Mesendoderm (in vitro differentiated cells): ENCODE measurements around the gene COBL.

ENCODE experiments used
- DNase-seq: peaks from one replicate; pipeline ENCODE4 v3.0.0; 2013
- H2AK5ac ChIP-seq: 2 replicates; pipeline ENCODE4 v1.6.1; 2013; ENCODE audit warnings: low read length, inconsistent platforms
- H2BK120ac ChIP-seq: 2 replicates; pipeline ENCODE4 v1.6.1; 2013; ENCODE audit warnings: low read depth, mild to moderate bottlenecking, low read length, moderate library complexity, mixed read lengths
- H2BK15ac ChIP-seq: replicated peaks from 2 replicates; pipeline ENCODE4 v1.6.1; 2013; ENCODE audit warnings: low read depth, mild to moderate bottlenecking, moderate library complexity
- H2BK5ac ChIP-seq: 2 replicates; pipeline ENCODE4 v1.6.1; 2013; ENCODE audit warnings: low read length, inconsistent platforms
- H3K18ac ChIP-seq: 2 replicates; pipeline ENCODE4 v1.6.1; 2013; ENCODE audit warnings: mild to moderate bottlenecking, low read length, mixed read lengths
- H3K23ac ChIP-seq: one replicate; pipeline ENCODE4 v1.6.1; 2013; ENCODE audit warnings: low read length
- H3K27ac ChIP-seq: 2 replicates; pipeline ENCODE4 v1.5.1; 2013; ENCODE audit warnings: low read depth, mild to moderate bottlenecking, inconsistent platforms, low read length, moderate library complexity
- H3K27me3 ChIP-seq: 2 replicates; pipeline ENCODE4 v1.6.1; 2013; ENCODE audit warnings: low read length, control low read depth, mild to moderate bottlenecking, inconsistent platforms; ENCODE audit not compliant: insufficient read depth, poor library complexity
- H3K36me3 ChIP-seq: 2 replicates; pipeline ENCODE4 v1.6.1; 2013; ENCODE audit warnings: low read length, inconsistent platforms; ENCODE audit not compliant: control insufficient read depth, insufficient read depth
- H3K4ac ChIP-seq: one replicate; pipeline ENCODE4 v1.6.1; 2013; ENCODE audit warnings: low read depth, mild to moderate bottlenecking, low read length, moderate library complexity
- H3K4me1 ChIP-seq: 2 replicates; pipeline ENCODE4 v1.6.1; 2013; ENCODE audit warnings: low read depth, low read length, inconsistent platforms; ENCODE audit not compliant: control insufficient read depth
- H3K4me2 ChIP-seq: 2 replicates; pipeline ENCODE4 v1.6.1; 2013; ENCODE audit warnings: low read length
- H3K4me3 ChIP-seq: 2 replicates; pipeline ENCODE4 v1.5.1; 2013; ENCODE audit warnings: mild to moderate bottlenecking, low read length
- H3K56ac ChIP-seq: one replicate; pipeline ENCODE4 v1.6.1; 2013; ENCODE audit warnings: low read length
- H3K79me1 ChIP-seq: 2 replicates; pipeline ENCODE4 v1.6.1; 2013; ENCODE audit warnings: low read length, inconsistent platforms
- H3K79me2 ChIP-seq: 2 replicates; pipeline ENCODE4 v1.6.1; 2013; ENCODE audit warnings: mild to moderate bottlenecking, low read length; ENCODE audit not compliant: control insufficient read depth, insufficient read depth
- H3K9ac ChIP-seq: 2 replicates; pipeline ENCODE4 v1.6.1; 2013; ENCODE audit warnings: low read length, inconsistent platforms
- H4K5ac ChIP-seq: one replicate; pipeline ENCODE4 v1.6.1; 2013; ENCODE audit warnings: low read length
- H4K8ac ChIP-seq: one replicate; pipeline ENCODE4 v1.6.1; 2013; ENCODE audit warnings: low read depth, mild to moderate bottlenecking, control low read depth, low read length, moderate library complexity
- WGBS: extraction: QIAGEN DNeasy Blood & Tissue Kit; methylation state at CpG from one replicate; pipeline ENCODE4 v1.1.7; 2013; ENCODE audit warnings: low lambda C conversion rate, missing lambda C conversion rate; ENCODE audit not compliant: insufficient coverage; ENCODE audit errors: extremely low coverage; 5-methylcytosine and 5-hydroxymethylcytosine counted together

The COBL gene

DNA sequence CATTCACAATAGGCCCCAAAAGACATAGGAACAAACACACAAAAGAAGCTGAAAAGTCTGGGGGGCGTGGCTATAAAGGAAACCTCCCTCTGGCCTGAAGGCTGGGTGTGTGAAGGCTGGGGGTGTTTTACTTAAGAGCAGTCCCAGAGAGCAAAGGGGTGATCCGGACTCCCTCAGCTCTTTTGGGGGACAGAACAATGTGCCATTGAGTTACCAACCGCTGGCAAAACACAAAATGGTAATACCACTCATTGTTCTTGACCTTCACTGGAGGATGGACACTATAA, 189.0 kb downstream of the COBL start:
- Histone ChIP-seq H2BK15ac (no peak overlapping the region), H3K4me1 (peaks cover 4% of the 10 kb centered on the region), H3K9ac (no peak overlapping the region), H3K4ac (no peak overlapping the region), H3K36me3 (no peaks in the 10 kb centered on the region), H3K79me2 (no peaks in the 10 kb centered on the region), H3K79me1 (no peaks in the 10 kb centered on the region), H3K23ac (no peak overlapping the region), H4K8ac (no peak overlapping the region), H3K18ac (no peak overlapping the region), H3K27me3 (no peaks in the 10 kb centered on the region), H2BK5ac (no peak overlapping the region), H3K56ac (no peak overlapping the region), H4K5ac (no peak overlapping the region), H2AK5ac (no peak overlapping the region), H2BK120ac (no peak overlapping the region), H3K27ac (no peak overlapping the region), H3K4me3 (no peak overlapping the region), H3K4me2 (no peak overlapping the region)
- DNase-seq, result no peak
- WGBS, result no CpG with 5 or more reads among the region's 3 CpGs

DNA sequence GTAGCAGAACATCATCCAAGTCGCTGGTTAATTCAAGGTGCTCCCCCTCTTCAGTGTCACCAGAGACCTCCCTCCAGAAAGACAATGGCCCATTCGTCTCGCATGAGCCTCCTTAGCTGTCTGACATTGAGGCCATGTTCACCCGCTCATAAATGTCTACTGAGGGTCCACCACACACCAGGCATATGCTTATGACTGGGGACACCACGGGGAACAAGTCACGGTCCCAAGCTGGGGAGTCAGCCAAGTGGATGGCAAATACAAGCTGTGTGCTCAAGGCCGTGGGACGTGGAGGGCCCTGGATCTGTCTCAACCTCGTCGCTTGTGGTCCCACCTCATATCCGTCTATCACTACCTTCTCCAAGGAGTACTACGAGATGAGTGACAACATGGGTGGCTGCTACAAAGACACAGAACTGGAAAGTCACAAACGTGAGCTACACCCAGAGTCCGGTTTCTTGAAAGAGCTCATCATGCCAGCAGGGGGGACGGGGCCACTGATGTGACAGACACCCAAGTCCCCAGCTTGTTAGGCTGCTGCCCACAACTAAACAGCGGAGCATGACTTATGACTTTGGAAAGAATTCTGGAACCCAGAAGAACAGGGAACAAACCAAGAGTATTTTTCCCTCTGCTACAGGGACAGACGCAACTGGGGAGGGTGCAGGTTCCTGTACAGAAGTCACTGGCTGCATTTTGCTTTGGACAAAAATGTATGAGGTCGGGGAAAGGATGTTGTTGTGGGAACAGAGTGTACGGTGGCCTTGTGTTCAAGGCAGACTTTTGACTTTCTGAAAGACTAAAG, 189.6 kb downstream of the COBL start:
- no peak overlapping the region for H3K23ac ChIP-seq
- H2AK5ac ChIP-seq, result no peak overlapping the region
- H2BK5ac ChIP-seq, result no peak overlapping the region
- H3K18ac ChIP-seq, result no peak overlapping the region
- whole genome bisulfite sequencing, result no CpG with 5 or more reads among the region's 19 CpGs
- H3K56ac ChIP-seq, result no peak overlapping the region
- H3K79me1 ChIP-seq, result no peaks in the 10 kb centered on the region
- H3K4me2 ChIP-seq, result no peak overlapping the region
- H2BK15ac ChIP-seq, result no peak overlapping the region
- no peak overlapping the region for H4K5ac ChIP-seq
- peaks cover 6% of the 10 kb centered on the region for H3K4me1 ChIP-seq
- no peaks in the 10 kb centered on the region for H3K27me3 ChIP-seq
- H4K8ac ChIP-seq, result no peak overlapping the region
- H3K4me3 ChIP-seq, result no peak overlapping the region
- H3K36me3 ChIP-seq, result no peaks in the 10 kb centered on the region
- no peak for DNase-seq
- no peak overlapping the region for H3K27ac ChIP-seq
- no peak overlapping the region for H3K4ac ChIP-seq
- H3K79me2 ChIP-seq, result no peaks in the 10 kb centered on the region
- no peak overlapping the region for H3K9ac ChIP-seq
- H2BK120ac ChIP-seq, result no peak overlapping the region

DNA sequence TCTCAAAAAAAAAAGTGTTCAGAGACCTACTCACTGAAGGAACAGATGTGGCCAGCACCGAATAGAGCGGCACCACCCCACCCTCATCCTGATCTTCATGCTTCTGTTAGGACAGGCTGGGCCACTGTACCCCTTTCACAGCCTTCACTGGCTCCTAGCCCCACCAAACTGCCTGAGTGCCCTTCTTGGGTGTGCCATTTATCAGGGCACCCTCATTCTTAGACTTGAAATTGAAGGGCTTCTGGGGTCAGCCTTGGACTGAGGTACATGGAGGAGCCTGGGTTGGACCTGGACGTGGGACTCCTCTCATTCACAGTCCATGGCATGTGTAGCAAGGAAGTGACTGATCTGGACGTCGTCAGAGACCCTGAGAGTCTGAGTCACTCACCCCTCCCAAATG, 190.3 kb downstream of the COBL start:
- H2BK5ac ChIP-seq, result no peak overlapping the region
- no peak overlapping the region for H2AK5ac ChIP-seq
- H3K4ac ChIP-seq, result no peak overlapping the region
- H3K79me1 ChIP-seq, result no peaks in the 10 kb centered on the region
- no peak overlapping the region for H4K5ac ChIP-seq
- no peak overlapping the region for H2BK15ac ChIP-seq
- H3K27ac ChIP-seq, result no peak overlapping the region
- H3K36me3 ChIP-seq, result no peaks in the 10 kb centered on the region
- no peaks in the 10 kb centered on the region for H3K79me2 ChIP-seq
- H4K8ac ChIP-seq, result no peak overlapping the region
- H3K27me3 ChIP-seq, result no peaks in the 10 kb centered on the region
- no peak overlapping the region for H3K4me3 ChIP-seq
- H3K9ac ChIP-seq, result no peak overlapping the region
- H3K56ac ChIP-seq, result no peak overlapping the region
- no peak overlapping the region for H2BK120ac ChIP-seq
- peaks cover 8% of the 10 kb centered on the region for H3K4me1 ChIP-seq
- H3K4me2 ChIP-seq, result no peak overlapping the region
- no peak for DNase-seq
- no peak overlapping the region for H3K23ac ChIP-seq
- WGBS, result no CpG with 5 or more reads among the region's 5 CpGs
- no peak overlapping the region for H3K18ac ChIP-seq

DNA sequence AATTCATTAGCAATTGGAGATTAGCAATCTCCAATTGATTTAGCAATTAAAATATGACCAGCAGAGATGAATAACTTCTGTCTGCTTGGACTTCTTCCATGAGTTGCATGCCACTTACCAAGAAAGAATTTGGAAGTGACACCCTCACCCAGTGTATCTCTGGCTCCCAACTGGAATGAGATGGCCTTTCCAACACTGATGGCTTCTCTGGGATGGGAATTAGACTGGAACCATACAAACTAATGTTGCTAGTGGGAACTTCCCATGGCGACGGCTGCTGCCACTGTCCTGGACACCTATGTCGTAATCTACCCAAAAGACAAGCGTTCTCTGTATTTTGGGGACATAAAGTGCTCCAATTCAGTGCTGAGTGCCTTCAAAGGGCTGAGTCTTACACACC, 192.3 kb downstream of the COBL start:
- no peak overlapping the region for H4K8ac ChIP-seq
- H3K36me3 ChIP-seq, result no peaks in the 10 kb centered on the region
- DNase-seq, result no peak
- H3K4me1 ChIP-seq, result peaks cover 4% of the 10 kb centered on the region
- no peak overlapping the region for H3K4me3 ChIP-seq
- H3K27me3 ChIP-seq, result no peaks in the 10 kb centered on the region
- no peaks in the 10 kb centered on the region for H3K79me1 ChIP-seq
- no peak overlapping the region for H3K9ac ChIP-seq
- no peak overlapping the region for H2BK5ac ChIP-seq
- peak overlapping the region; percentile 11 for H2AK5ac ChIP-seq
- H3K79me2 ChIP-seq, result no peaks in the 10 kb centered on the region
- H3K4ac ChIP-seq, result no peak overlapping the region
- H3K56ac ChIP-seq, result no peak overlapping the region
- H4K5ac ChIP-seq, result no peak overlapping the region
- H3K18ac ChIP-seq, result no peak overlapping the region
- no peak overlapping the region for H3K27ac ChIP-seq
- no peak overlapping the region for H2BK120ac ChIP-seq
- H3K4me2 ChIP-seq, result no peak overlapping the region
- H2BK15ac ChIP-seq, result no peak overlapping the region
- H3K23ac ChIP-seq, result no peak overlapping the region
- no CpG with 5 or more reads among the region's 4 CpGs for WGBS

GRCh38 chr7:51123322-51124019, 193.1 kb downstream of the COBL start:
- Histone ChIP-seq H3K9ac (no peak overlapping the region), H3K27me3 (no peaks in the 10 kb centered on the region), H2AK5ac (no peak overlapping the region), H3K79me2 (no peaks in the 10 kb centered on the region), H4K5ac (no peak overlapping the region), H3K56ac (peak overlapping the region; percentile 43), H3K79me1 (no peaks in the 10 kb centered on the region), H3K27ac (no peak overlapping the region), H3K4me2 (no peak overlapping the region), H3K4ac (no peak overlapping the region), H2BK5ac (no peak overlapping the region), H3K4me1 (peaks cover 4% of the 10 kb centered on the region), H2BK15ac (no peak overlapping the region), H3K18ac (no peak overlapping the region), H2BK120ac (no peak overlapping the region), H3K36me3 (no peaks in the 10 kb centered on the region), H3K4me3 (no peak overlapping the region), H3K23ac (no peak overlapping the region), H4K8ac (no peak overlapping the region)
- WGBS, result no CpG with 5 or more reads among the region's 3 CpGs
- no peak for DNase-seq
